Uterus (tissue), 4 donors: ENCODE data around the gene COL4A2. TPM values are rescaled to one million over a fixed set of nuclear protein-coding genes. Genes with fewer than 3 reads are reported as not detected.
"Not testable (repeated sequence)": the region's sequence is repeated elsewhere in the genome, so short reads cannot be mapped to it uniquely, and the experiment has no call there.

Experiments
- DNase-seq, 2 donors: peaks; one replicate each; pipeline ENCODE4 v3.0.0-alpha.2; 2019 to 2020
- H3K27ac ChIP-seq, 2 donors: fragments of 200-600 bp; sonication (generic); 1 replicate in 1 of 2; 2 replicates in 1 of 2; pipeline ENCODE4 v1.5.1; 2016 to 2018
- H3K27me3 ChIP-seq, 2 donors: fragments of 200-600 bp; sonication (generic); one replicate each; pipeline ENCODE4 v1.5.1; 2018 to 2019; ENCODE audit warnings: control low read depth in 1 of 2
- H3K36me3 ChIP-seq, 2 donors: fragments of 200-600 bp; sonication (generic); one replicate each; pipeline ENCODE4 v1.5.1; 2019; ENCODE audit warnings: control low read depth in 1 of 2
- H3K4me1 ChIP-seq, 2 donors: fragments of 200-600 bp; sonication (generic); one replicate each; pipeline ENCODE4 v1.5.1; 2018 to 2019; ENCODE audit warnings: control low read depth in 1 of 2
- H3K4me3 ChIP-seq, 2 donors: fragments of 200-600 bp; sonication (generic); 1 replicate in 1 of 2; 2 replicates in 1 of 2; pipeline ENCODE4 v1.5.1; 2018 to 2019; ENCODE audit warnings: mild to moderate bottlenecking in 1 of 2
- H3K9me3 ChIP-seq, 2 donors: fragments of 200-600 bp; sonication (generic); one replicate each; pipeline ENCODE4 v1.5.1; 2019; ENCODE audit warnings: control low read depth in 1 of 2
- CTCF ChIP-seq, 4 experiments: fragments of 200-600 bp in 2 of 4; fragments of 450-650 bp in 2 of 4; sonication (generic) in 2 of 4; IDR thresholded peaks; one replicate each; pipeline ENCODE4 v1.5.1; 2016 to 2019; ENCODE audit warnings: antibody characterized with exemption in 4 of 4, mild to moderate bottlenecking in 2 of 4, moderate library complexity in 1 of 4
- POLR2A ChIP-seq, 2 donors: fragments of 450-650 bp; IDR thresholded peaks; one replicate each; pipeline ENCODE4 v1.6.1; 2016; ENCODE audit warnings: antibody characterized with exemption in 2 of 2, mild to moderate bottlenecking in 1 of 2, moderate library complexity in 1 of 2
- intact Hi-C: fragments of 100-400 bp; cut with DNase I; formaldehyde crosslinking; loops from one replicate; pipeline ENCODE4 v1.15.1; 2023; ENCODE audit warnings: low total_unique reads
- total RNA-seq, 4 donors: library from RNA; depleted of rRNA in 3 of 4; stranded (reverse); fragments of >200 nt in 3 of 4; gene quantifications; one replicate each; pipeline versions ENCODE4 v1.1.0 to v1.2.4, GENCODE V29; 2014 to 2023
- donor health status: DM: yes; HTN: yes; CAD: no.

The COL4A2 gene
- total RNA-seq, 4 donors from 2014 or later: 157 to 606 (median 284) TPM

DNA sequence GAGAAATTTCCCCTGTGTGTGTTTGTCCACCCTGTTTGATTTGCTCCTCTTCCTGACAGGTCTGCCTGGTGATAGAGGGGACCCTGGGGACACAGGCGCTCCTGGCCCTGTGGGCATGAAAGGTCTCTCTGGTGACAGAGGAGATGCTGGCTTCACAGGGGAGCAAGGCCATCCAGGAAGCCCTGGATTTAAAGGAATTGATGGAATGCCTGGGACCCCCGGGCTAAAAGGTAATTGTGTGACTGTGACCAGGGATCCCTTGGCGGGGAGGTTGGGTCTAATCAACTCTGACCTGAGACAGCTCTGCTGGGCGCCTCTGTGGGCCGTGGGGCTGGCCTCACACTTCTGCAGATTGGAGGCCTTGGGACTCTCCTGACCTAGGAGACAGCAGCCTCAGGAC lies 173.1 kb downstream of the COL4A2 start:
- no peaks in the 10 kb centered on the region for H3K36me3 ChIP-seq
- H3K9me3 ChIP-seq: no peaks in the 10 kb centered on the region
- no peaks in the 10 kb centered on the region for H3K27me3 ChIP-seq
- no peak for DNase-seq
- no peaks in the 10 kb centered on the region for H3K4me1 ChIP-seq
- TF ChIP-seq POLR2A (IDR thresholded peaks at IDR 0.05): no peak
- TF ChIP-seq CTCF (IDR thresholded peaks at IDR 0.05): no peak
- no peak overlapping the region for H3K27ac ChIP-seq
- H3K4me3 ChIP-seq: no peak overlapping the region
- intact Hi-C loops: no loop called here

DNA sequence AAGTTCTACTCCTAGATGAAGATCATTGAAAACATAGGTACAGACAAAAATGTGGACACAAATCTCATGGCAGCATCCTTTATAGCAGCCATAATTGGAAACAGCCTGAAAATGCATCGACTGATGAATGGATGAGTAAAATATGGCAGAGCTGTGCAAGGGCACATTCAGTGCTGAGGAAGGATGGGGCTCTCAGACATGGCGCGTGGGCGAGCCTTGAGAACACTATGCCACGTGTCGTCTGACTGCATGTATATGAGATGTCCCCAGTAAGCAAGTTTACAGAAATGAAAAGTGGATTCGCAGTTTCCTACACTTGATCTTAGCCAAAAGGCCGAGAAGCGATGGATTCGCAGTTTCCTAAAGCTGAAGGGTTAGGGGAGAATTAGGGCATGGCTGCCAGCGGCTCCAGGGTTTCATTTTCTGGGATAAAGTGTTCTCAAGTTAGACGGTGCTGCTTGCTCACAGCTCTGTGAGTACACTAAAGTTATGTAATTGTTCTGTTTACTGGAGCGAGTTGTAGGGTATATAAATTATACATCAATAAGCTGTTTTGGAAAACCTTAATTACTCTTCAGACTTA lies 176.4 kb downstream of the COL4A2 start:
- intact Hi-C loops: no loop called here
- H3K27ac ChIP-seq: no peak overlapping the region
- DNase-seq: no peak
- TF ChIP-seq POLR2A (IDR thresholded peaks at IDR 0.05): no peak
- TF ChIP-seq CTCF (IDR thresholded peaks at IDR 0.05): no peak
- no peaks in the 10 kb centered on the region for H3K27me3 ChIP-seq
- no peak overlapping the region for H3K4me3 ChIP-seq
- H3K4me1 ChIP-seq: no peaks in the 10 kb centered on the region
- no peaks in the 10 kb centered on the region for H3K9me3 ChIP-seq
- H3K36me3 ChIP-seq: no peaks in the 10 kb centered on the region

DNA sequence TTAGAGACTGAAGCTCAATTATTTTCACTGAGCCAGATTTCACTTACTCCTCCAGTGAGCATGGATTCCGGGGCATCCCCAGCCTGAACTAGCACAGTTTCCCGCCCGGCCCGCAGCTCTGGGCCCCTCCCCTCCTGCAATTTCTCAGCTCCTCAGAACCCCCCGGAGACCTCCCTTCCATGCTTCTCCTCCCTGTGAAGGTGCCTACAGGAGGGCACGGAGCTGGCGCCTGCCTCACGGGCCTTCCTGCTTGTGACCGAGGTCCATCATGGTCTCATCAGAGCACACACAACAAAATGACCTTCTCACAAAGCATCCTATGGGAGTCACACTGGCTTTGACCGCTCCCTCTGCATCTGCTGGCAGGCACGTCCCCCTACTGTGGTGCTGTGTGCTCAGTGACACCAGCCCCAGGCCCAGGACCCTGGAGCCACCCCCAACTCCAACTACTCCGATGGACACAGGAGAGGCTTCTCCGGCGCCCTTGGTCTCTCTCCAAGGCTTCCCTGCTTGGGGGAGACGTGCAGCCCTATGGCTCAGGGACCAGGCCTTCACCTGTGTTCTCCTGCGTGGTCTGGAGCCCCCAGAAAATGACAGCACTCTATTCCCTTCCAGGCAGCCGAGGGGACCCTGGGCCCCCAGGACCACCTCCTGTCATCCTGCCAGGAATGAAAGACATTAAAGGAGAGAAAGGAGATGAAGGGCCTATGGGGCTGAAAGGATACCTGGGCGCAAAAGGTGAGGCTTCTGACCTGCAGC lies 177.4 kb downstream of the COL4A2 start:
- no peak overlapping the region for H3K27ac ChIP-seq
- intact Hi-C loops: no loop called here

GRCh38 chr13:110485604-110486003 lies 178.5 kb downstream of the COL4A2 start:
- Histone ChIP-seq H3K27ac (no peak overlapping the region), H3K4me3 (no peak overlapping the region), H3K36me3 (no peaks in the 10 kb centered on the region), H3K9me3 (no peaks in the 10 kb centered on the region), H3K4me1 (no peaks in the 10 kb centered on the region), H3K27me3 (no peaks in the 10 kb centered on the region)
- no peak for DNase-seq
- intact Hi-C loops: no loop called here
- no peak for TF ChIP-seq POLR2A (IDR thresholded peaks at IDR 0.05)
- TF ChIP-seq CTCF (IDR thresholded peaks at IDR 0.05): no peak

More for the DNA sequence above, 177.4 kb downstream of the COL4A2 start:
- no peaks in the 10 kb centered on the region for H3K27me3 ChIP-seq
- TF ChIP-seq CTCF (IDR thresholded peaks at IDR 0.05) (no peak), POLR2A (IDR thresholded peaks at IDR 0.05) (no peak)
- no peak for DNase-seq
- no peaks in the 10 kb centered on the region for H3K4me1 ChIP-seq
- no peaks in the 10 kb centered on the region for H3K9me3 ChIP-seq
- no peaks in the 10 kb centered on the region for H3K36me3 ChIP-seq
- no peak overlapping the region for H3K4me3 ChIP-seq

DNA sequence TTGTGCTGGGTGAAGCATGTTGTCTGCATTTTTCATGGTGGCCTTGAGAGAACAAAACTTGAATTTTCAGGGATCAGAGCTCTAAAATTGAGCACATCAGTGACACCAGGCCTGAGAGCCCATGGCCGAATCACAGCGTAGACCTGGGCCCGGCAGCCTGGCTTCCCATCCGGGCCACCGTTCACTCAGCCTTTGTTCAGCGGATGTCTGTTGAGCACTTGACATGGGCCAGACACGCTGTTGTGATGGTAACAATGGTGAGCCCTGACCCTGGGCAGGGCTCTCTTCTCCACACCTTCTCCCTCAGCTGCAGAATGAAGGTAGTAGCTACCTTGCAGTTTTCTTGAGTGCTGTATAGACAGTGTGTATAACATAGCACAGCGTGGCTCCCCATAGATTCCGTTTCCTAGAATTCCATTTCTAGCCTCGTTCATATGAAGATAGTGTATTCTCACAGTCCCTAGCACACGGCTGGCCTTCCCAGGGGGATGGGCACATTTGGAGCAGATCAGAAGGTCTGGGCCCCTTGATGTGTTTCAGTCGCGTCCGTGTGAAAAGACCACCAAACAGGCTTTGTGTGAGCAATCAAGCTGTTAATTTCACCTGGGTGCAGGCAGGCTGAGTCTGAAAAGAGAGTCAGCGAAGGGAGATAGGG lies 179.1 kb downstream of the COL4A2 start:
- Histone ChIP-seq H3K27ac (no peak overlapping the region), H3K9me3 (no peaks in the 10 kb centered on the region), H3K27me3 (no peaks in the 10 kb centered on the region), H3K4me1 (no peaks in the 10 kb centered on the region), H3K4me3 (no peak overlapping the region), H3K36me3 (no peaks in the 10 kb centered on the region)
- no peak for DNase-seq
- intact Hi-C loops: no loop called here
- TF ChIP-seq CTCF (IDR thresholded peaks at IDR 0.05) (no peak), POLR2A (IDR thresholded peaks at IDR 0.05) (no peak)

- H3K4me1 ChIP-seq, DNase-seq, H3K36me3 ChIP-seq, H3K27me3 ChIP-seq, H3K4me3 ChIP-seq, H3K27ac ChIP-seq, intact Hi-C loops, H3K9me3 ChIP-seq: not testable (repeated sequence)
Measured at GRCh38 chr13:110486880-110487279, 179.8 kb downstream of the COL4A2 start.
